HepG2 (cell line): ENCODE measurements around the gene RPS25. TPM values are rescaled to one million over a fixed set of nuclear protein-coding genes. Genes with fewer than 3 reads are reported as not detected.

Source experiments
- EEA1 ChIP-seq: sonication (generic); formaldehyde crosslinking; IDR thresholded peaks from 2 replicates; pipeline ENCODE4 v1.5.1; 2020; ENCODE audit warnings: mild to moderate bottlenecking, missing genetic modification reagents, borderline replicate concordance
- HES4 ChIP-seq: sonication (generic); formaldehyde crosslinking; IDR thresholded peaks from 2 replicates; pipeline ENCODE4 v1.9.0; 2021; ENCODE audit warnings: mild to moderate bottlenecking, missing genetic modification reagents, borderline replicate concordance
- HNRNPLL ChIP-seq: fragments of 200-400 bp; formaldehyde crosslinking; IDR thresholded peaks from 2 replicates; pipeline ENCODE4 v1.6.1; 2017; ENCODE audit warnings: mild to moderate bottlenecking, low read depth, low read length; ENCODE audit not compliant: poor library complexity, severe bottlenecking
- POLR2A ChIP-seq, 2 experiments: IDR thresholded peaks; 2 replicates each; pipeline ENCODE4 v1.6.1; 2011; ENCODE audit warnings: low read depth in 2 of 2, low read length in 2 of 2, mild to moderate bottlenecking in 1 of 2, moderate library complexity in 1 of 2; ENCODE audit not compliant: insufficient read depth in 1 of 2
- TMF1 ChIP-seq: sonication (generic); formaldehyde crosslinking; IDR thresholded peaks from 2 replicates; pipeline ENCODE4 v1.8.1; 2022; ENCODE audit warnings: low read depth, missing genetic modification reagents
- U2AF2 ChIP-seq: fragments of 200-400 bp; formaldehyde crosslinking; IDR thresholded peaks from 2 replicates; pipeline ENCODE4 v1.6.1; 2017; ENCODE audit warnings: low read depth, mild to moderate bottlenecking, low read length
- ZNF546 ChIP-seq: sonication (generic); formaldehyde crosslinking; conservative IDR thresholded peaks from 2 replicates; pipeline ENCODE4 v1.8.1; 2023; ENCODE audit warnings: mild to moderate bottlenecking, missing genetic modification reagents
- ZNF574 ChIP-seq: sonication (generic); formaldehyde crosslinking; IDR thresholded peaks from 2 replicates; pipeline ENCODE4 v1.4.0; 2020; ENCODE audit warnings: missing genetic modification reagents
- ZNF879 ChIP-seq: sonication (generic); formaldehyde crosslinking; IDR thresholded peaks from 2 replicates; pipeline ENCODE4 v1.8.1; 2023; ENCODE audit warnings: missing genetic modification reagents
- ZSCAN21 ChIP-seq: sonication (generic); formaldehyde crosslinking; IDR thresholded peaks from 2 replicates; pipeline ENCODE4 v1.8.0; 2022; ENCODE audit warnings: mild to moderate bottlenecking, missing genetic modification reagents, moderate library complexity, borderline replicate concordance
- polyA plus RNA-seq, 8 experiments: library from polyadenylated mRNA; depleted of rRNA in 3 of 8; stranded (reverse) in 7 of 8; unstranded in 1 of 8; fragments of >200 nt; fragmentation: Illumina TruSeq in 4 of 8; extraction: Trizol in 4 of 8; gene quantifications; 2 replicates each; pipeline versions ENCODE4 v1.2.1 to v1.2.3, GENCODE V29; 2011 to 2016; ENCODE audit warnings: low read depth in 4 of 8, missing spikeins in 1 of 8, mixed read lengths in 1 of 8; ENCODE audit not compliant: insufficient read depth in 1 of 8
- total RNA-seq, 5 experiments: library from RNA; depleted of rRNA; stranded (reverse); fragments of >200 nt; fragmentation: Illumina TruSeq; extraction: Trizol; gene quantifications; 2 replicates each; pipeline ENCODE4 v1.2.3, GENCODE V29; 2016; ENCODE audit warnings: low read depth in 1 of 5
- TF ChIP-seq, protein P1 (sequence below): sonication (generic); formaldehyde crosslinking; IDR thresholded peaks from 2 replicates; pipeline ENCODE4 v1.4.0; 2020; ENCODE audit warnings: mild to moderate bottlenecking, missing genetic modification reagents

The RPS25 gene
- total and polyA plus RNA-seq, 2 of the 13 experiments (the other 11 are each of a cell fraction or from before 2014, with no cell fraction given), result 839 to 1,415 TPM

GRCh38 chr11:119027561-119028345, 9.6 kb upstream of the RPS25 start (continued):
- 0 out of 2 replicates have a peak, but pooled peaks have one; percentile 12 for TF ChIP-seq ZNF546 (CRISPR knock-in tag)
- 0 out of 2 replicates have a peak, but pooled peaks have one; percentile 6 for TF ChIP-seq ZNF574 (CRISPR knock-in tag)
- TF ChIP-seq HES4 (CRISPR knock-in tag), result 0 out of 2 replicates have a peak, but pooled peaks have one; percentile 26
- 0 out of 2 replicates have a peak, but pooled peaks have one; percentile 11 for TF ChIP-seq ZSCAN21
- TF ChIP-seq TMF1 (CRISPR knock-in tag), result peak; percentile 49; the same call in 1 of the 2 replicates
- 0 out of 2 replicates have a peak, but pooled peaks have one; percentile 34 for TF ChIP-seq EEA1 (CRISPR knock-in tag)
- TF ChIP-seq U2AF2, result no peak
- peak in 1 of 2 experiments; percentile 21; a peak in 1 of 4 replicates for TF ChIP-seq POLR2A (IDR thresholded peaks at IDR 0.05; ENCODE audit: insufficient read depth in 1 of 2, low read depth in 2 of 2, low read length in 2 of 2)
- peak; percentile 52; the same call in 1 of the 2 replicates for TF ChIP-seq ZNF879 (CRISPR knock-in tag)
- TF ChIP-seq HNRNPLL, result no peak
- TF ChIP-seq, protein P1, sequence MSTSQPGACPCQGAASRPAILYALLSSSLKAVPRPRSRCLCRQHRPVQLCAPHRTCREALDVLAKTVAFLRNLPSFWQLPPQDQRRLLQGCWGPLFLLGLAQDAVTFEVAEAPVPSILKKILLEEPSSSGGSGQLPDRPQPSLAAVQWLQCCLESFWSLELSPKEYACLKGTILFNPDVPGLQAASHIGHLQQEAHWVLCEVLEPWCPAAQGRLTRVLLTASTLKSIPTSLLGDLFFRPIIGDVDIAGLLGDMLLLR (CRISPR knock-in tag), result 0 out of 2 replicates have a peak, but pooled peaks have one; percentile 26
